BE2C (cell line): ENCODE data around the gene YIF1B.

Experiments
- DNase-seq: peaks from one replicate; pipeline ENCODE4 v3.0.0-alpha.2; 2020
- H3K27me3 ChIP-seq: fragments of 250-450 bp; sonication (Bioruptor Pico); 2 replicates; pipeline ENCODE4 v1.5.1; 2020; ENCODE audit warnings: mild to moderate bottlenecking
- H3K36me3 ChIP-seq: fragments of 250-450 bp; sonication (Bioruptor Pico); 2 replicates; pipeline ENCODE4 v1.5.1; 2020; ENCODE audit warnings: mild to moderate bottlenecking
- H3K4me1 ChIP-seq: fragments of 250-450 bp; sonication (Bioruptor Pico); 2 replicates; pipeline ENCODE4 v1.5.1; 2020
- H3K4me3 ChIP-seq: 2 replicates; pipeline ENCODE4 v1.5.1; 2011; ENCODE audit warnings: low read depth, low read length
- H3K9me3 ChIP-seq: fragments of 250-450 bp; sonication (Bioruptor Pico); 2 replicates; pipeline ENCODE4 v1.5.1; 2020
- CTCF ChIP-seq: IDR thresholded peaks from 2 replicates; pipeline ENCODE4 v1.5.1; 2012; ENCODE audit warnings: mild to moderate bottlenecking, low read depth, low read length

The YIF1B gene

GRCh38 chr19:38303517-38304351, 12.0 kb downstream of the YIF1B start, which contains the start of gene C19orf33:
Gene C19orf33 (plus strand): TSS chr19:38304251. CDS start chr19:38304262, 11 bp downstream.
- H3K36me3 ChIP-seq: no peaks in the 10 kb centered on the region
- TF ChIP-seq CTCF: no peak
- no peaks in the 10 kb centered on the region for H3K9me3 ChIP-seq
- H3K4me1 ChIP-seq: no peaks in the 10 kb centered on the region
- no peaks in the 10 kb centered on the region for H3K27me3 ChIP-seq
- no peak within 1 kb of the TSS for H3K4me3 ChIP-seq
- no peak for DNase-seq

GRCh38 chr19:38298821-38299680, 16.7 kb downstream of the YIF1B start:
- no peaks in the 10 kb centered on the region for H3K27me3 ChIP-seq
- H3K4me1 ChIP-seq: no peaks in the 10 kb centered on the region
- no peaks in the 10 kb centered on the region for H3K36me3 ChIP-seq
- no peaks in the 10 kb centered on the region for H3K9me3 ChIP-seq
- DNase-seq: no peak
- H3K4me3 ChIP-seq: no peak overlapping the region
- no peak for TF ChIP-seq CTCF

GRCh38 chr19:38294090-38294489, 21.7 kb downstream of the YIF1B start:
- no peak for DNase-seq
- H3K9me3 ChIP-seq: no peaks in the 10 kb centered on the region
- no peak for TF ChIP-seq CTCF
- no peaks in the 10 kb centered on the region for H3K27me3 ChIP-seq
- H3K36me3 ChIP-seq: no peaks in the 10 kb centered on the region
- H3K4me1 ChIP-seq: no peaks in the 10 kb centered on the region
- no peak overlapping the region for H3K4me3 ChIP-seq

GRCh38 chr19:38293281-38293680, 22.5 kb downstream of the YIF1B start:
- DNase-seq: no peak
- Histone ChIP-seq H3K9me3 (no peaks in the 10 kb centered on the region), H3K36me3 (no peaks in the 10 kb centered on the region), H3K4me1 (no peaks in the 10 kb centered on the region), H3K27me3 (no peaks in the 10 kb centered on the region), H3K4me3 (no peak overlapping the region)
- no peak for TF ChIP-seq CTCF

- Histone ChIP-seq H3K4me3 (no peak overlapping the region), H3K36me3 (no peaks in the 10 kb centered on the region), H3K4me1 (no peaks in the 10 kb centered on the region), H3K9me3 (no peaks in the 10 kb centered on the region), H3K27me3 (no peaks in the 10 kb centered on the region)
- TF ChIP-seq CTCF: no peak
- no peak for DNase-seq
These were observed 23.9 kb downstream of the YIF1B start for GRCh38 chr19:38291855-38292254.
